Measurements from ENCODE around the gene CFAP20DC. TPM values are rescaled to one million over a fixed set of nuclear protein-coding genes. Genes with fewer than 3 reads are reported as not detected.

Gene CFAP20DC
- total and polyA plus RNA-seq, 2 experiments from 2014 or later = 2.2 to 2.3 TPM

DNA sequence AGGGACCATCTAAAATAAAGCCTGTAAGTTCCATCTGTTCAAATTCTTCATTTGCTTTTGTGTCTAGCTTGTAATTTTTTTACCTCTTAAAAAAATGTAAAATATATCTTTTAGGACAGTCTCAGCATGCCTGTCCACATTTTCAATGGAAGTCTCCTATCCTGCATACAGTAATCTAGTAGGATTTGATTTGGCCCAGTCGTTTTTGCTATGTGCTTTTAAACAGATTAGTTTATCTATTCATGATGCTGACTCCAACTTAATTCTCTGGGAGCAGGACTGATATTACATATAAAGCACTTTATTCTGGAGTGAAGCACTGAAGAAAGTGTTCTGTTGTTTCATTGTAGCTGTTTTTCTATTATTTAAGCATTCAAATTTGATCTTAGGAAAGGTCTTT lies 38.9 kb upstream of the CFAP20DC start:
- Histone ChIP-seq H3K27ac (no peak overlapping the region), H4K20me1 (ENCODE audit: insufficient read depth, poor library complexity, severe bottlenecking) (no peaks in the 10 kb centered on the region), H3K9me2 (replicated peaks; ENCODE audit: insufficient read depth) (no peaks in the 10 kb centered on the region), H2AFZ (no peak overlapping the region), H3K4me2 (no peak overlapping the region), H3K36me3 (replicated peaks; ENCODE audit: insufficient read depth, low read depth) (no peaks in the 10 kb centered on the region), H3K27me3 (no peaks in the 10 kb centered on the region), H3K9me3 (ENCODE audit: low read depth) (no peaks in the 10 kb centered on the region), H3K4me3 (no peak overlapping the region), H3K79me2 (no peaks in the 10 kb centered on the region), H3K4me1 (ENCODE audit: insufficient read depth) (peaks cover 7% of the 10 kb centered on the region)
- DNase-seq (ENCODE audit: low spot score) = no peak
- WGBS (ENCODE audit: low lambda C conversion rate, missing lambda C conversion rate) = 48% methylated on average over 1 of the region's 1 CpG
- TF ChIP-seq EZH2phosphoT487 (IDR thresholded peaks at IDR 0.05; ENCODE audit: low read depth, severe bottlenecking, unreplicated experiment) (no peak), EZH2 (IDR thresholded peaks at IDR 0.05; ENCODE audit: borderline replicate concordance) (no peak)
- TF ChIP-seq, protein P1, sequence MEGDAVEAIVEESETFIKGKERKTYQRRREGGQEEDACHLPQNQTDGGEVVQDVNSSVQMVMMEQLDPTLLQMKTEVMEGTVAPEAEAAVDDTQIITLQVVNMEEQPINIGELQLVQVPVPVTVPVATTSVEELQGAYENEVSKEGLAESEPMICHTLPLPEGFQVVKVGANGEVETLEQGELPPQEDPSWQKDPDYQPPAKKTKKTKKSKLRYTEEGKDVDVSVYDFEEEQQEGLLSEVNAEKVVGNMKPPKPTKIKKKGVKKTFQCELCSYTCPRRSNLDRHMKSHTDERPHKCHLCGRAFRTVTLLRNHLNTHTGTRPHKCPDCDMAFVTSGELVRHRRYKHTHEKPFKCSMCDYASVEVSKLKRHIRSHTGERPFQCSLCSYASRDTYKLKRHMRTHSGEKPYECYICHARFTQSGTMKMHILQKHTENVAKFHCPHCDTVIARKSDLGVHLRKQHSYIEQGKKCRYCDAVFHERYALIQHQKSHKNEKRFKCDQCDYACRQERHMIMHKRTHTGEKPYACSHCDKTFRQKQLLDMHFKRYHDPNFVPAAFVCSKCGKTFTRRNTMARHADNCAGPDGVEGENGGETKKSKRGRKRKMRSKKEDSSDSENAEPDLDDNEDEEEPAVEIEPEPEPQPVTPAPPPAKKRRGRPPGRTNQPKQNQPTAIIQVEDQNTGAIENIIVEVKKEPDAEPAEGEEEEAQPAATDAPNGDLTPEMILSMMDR (IDR thresholded peaks at IDR 0.05; ENCODE audit: poor library complexity) = no peak

GRCh38 chr3:59085976-59086375 lies 36.2 kb upstream of the CFAP20DC start:
- TF ChIP-seq EZH2phosphoT487 (IDR thresholded peaks at IDR 0.05; ENCODE audit: low read depth, severe bottlenecking, unreplicated experiment) (no peak), EZH2 (IDR thresholded peaks at IDR 0.05; ENCODE audit: borderline replicate concordance) (no peak)
- WGBS (ENCODE audit: low lambda C conversion rate, missing lambda C conversion rate) = 85% methylated on average over 3 of the region's 3 CpGs
- Histone ChIP-seq H3K27ac (no peak overlapping the region), H2AFZ (no peak overlapping the region), H3K79me2 (no peaks in the 10 kb centered on the region), H3K36me3 (replicated peaks; ENCODE audit: insufficient read depth, low read depth) (no peaks in the 10 kb centered on the region), H3K4me1 (ENCODE audit: insufficient read depth) (peaks cover 10% of the 10 kb centered on the region), H3K9me3 (ENCODE audit: low read depth) (no peaks in the 10 kb centered on the region), H3K9me2 (replicated peaks; ENCODE audit: insufficient read depth) (no peaks in the 10 kb centered on the region), H4K20me1 (ENCODE audit: insufficient read depth, poor library complexity, severe bottlenecking) (no peaks in the 10 kb centered on the region), H3K4me3 (no peak overlapping the region), H3K27me3 (no peaks in the 10 kb centered on the region), H3K4me2 (no peak overlapping the region)
- no peak for DNase-seq (ENCODE audit: low spot score)

GRCh38 chr3:59084583-59084982 lies 34.8 kb upstream of the CFAP20DC start:
- no peaks in the 10 kb centered on the region for H4K20me1 ChIP-seq (ENCODE audit: insufficient read depth, poor library complexity, severe bottlenecking)
- H3K4me3 ChIP-seq = no peak overlapping the region
- peaks cover 10% of the 10 kb centered on the region for H3K4me1 ChIP-seq (ENCODE audit: insufficient read depth)
- H3K36me3 ChIP-seq (replicated peaks; ENCODE audit: insufficient read depth, low read depth) = no peaks in the 10 kb centered on the region
- H3K9me3 ChIP-seq (ENCODE audit: low read depth) = no peaks in the 10 kb centered on the region
- no peak for TF ChIP-seq EZH2 (IDR thresholded peaks at IDR 0.05; ENCODE audit: borderline replicate concordance)
- no peak for TF ChIP-seq EZH2phosphoT487 (IDR thresholded peaks at IDR 0.05; ENCODE audit: low read depth, severe bottlenecking, unreplicated experiment)
- TF ChIP-seq, protein P1 (IDR thresholded peaks at IDR 0.05; ENCODE audit: poor library complexity) = no peak
- DNase-seq (ENCODE audit: low spot score) = peak; percentile 24
- 39% methylated on average over 1 of the region's 1 CpG for WGBS (ENCODE audit: low lambda C conversion rate, missing lambda C conversion rate)
- no peaks in the 10 kb centered on the region for H3K79me2 ChIP-seq
- peak overlapping the region; percentile 73 for H3K27ac ChIP-seq
- no peaks in the 10 kb centered on the region for H3K27me3 ChIP-seq
- H3K9me2 ChIP-seq (replicated peaks; ENCODE audit: insufficient read depth) = no peaks in the 10 kb centered on the region
- H3K4me2 ChIP-seq = peak overlapping the region; percentile 44
- no peak overlapping the region for H2AFZ ChIP-seq

DNA sequence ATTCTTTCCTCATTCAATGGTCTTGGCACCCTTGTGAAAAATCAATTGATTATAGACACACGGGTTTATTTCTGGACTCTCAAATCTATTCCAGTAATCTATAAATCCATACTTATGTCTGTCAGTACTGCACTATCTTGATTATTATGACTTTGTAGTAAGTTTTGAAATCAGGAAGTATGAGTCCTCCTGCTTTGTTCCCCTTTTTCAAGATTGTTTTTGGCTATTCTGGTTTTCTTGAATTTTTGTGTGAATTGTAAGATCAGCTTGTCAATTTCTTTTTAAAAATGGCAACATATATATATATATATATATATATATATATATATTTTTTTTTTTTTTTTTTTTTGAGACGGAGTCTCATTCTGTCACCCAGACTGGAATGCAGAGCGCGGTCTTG lies 32.3 kb upstream of the CFAP20DC start:
- no peak overlapping the region for H3K4me2 ChIP-seq
- H3K9me2 ChIP-seq (replicated peaks; ENCODE audit: insufficient read depth) = no peaks in the 10 kb centered on the region
- H3K27me3 ChIP-seq = no peaks in the 10 kb centered on the region
- no peak overlapping the region for H3K27ac ChIP-seq
- H3K36me3 ChIP-seq (replicated peaks; ENCODE audit: insufficient read depth, low read depth) = no peaks in the 10 kb centered on the region
- TF ChIP-seq EZH2 (IDR thresholded peaks at IDR 0.05; ENCODE audit: borderline replicate concordance) = no peak
- H3K4me3 ChIP-seq = no peak overlapping the region
- H3K79me2 ChIP-seq = no peaks in the 10 kb centered on the region
- no peaks in the 10 kb centered on the region for H3K9me3 ChIP-seq (ENCODE audit: low read depth)
- DNase-seq (ENCODE audit: low spot score) = no peak
- no peaks in the 10 kb centered on the region for H4K20me1 ChIP-seq (ENCODE audit: insufficient read depth, poor library complexity, severe bottlenecking)
- no peak overlapping the region for H2AFZ ChIP-seq
- peaks cover 10% of the 10 kb centered on the region for H3K4me1 ChIP-seq (ENCODE audit: insufficient read depth)
- WGBS (ENCODE audit: low lambda C conversion rate, missing lambda C conversion rate) = 96% methylated on average over 3 of the region's 4 CpGs
